HEK293 (cell line): ENCODE measurements around the gene MATCAP1.

Experiments
- CTCF ChIA-PET: fragments of 350-600 bp; formaldehyde crosslinking; extraction: SDS; loops from one replicate; lab custom pipeline; 2021; ENCODE audit warnings: antibody characterized with exemption; lab: Yijun Ruan, JAX
- POLR2A ChIA-PET: fragments of 300-600 bp; formaldehyde crosslinking; extraction: SDS; loops from one replicate; lab custom pipeline; 2020; ENCODE audit warnings: antibody characterized with exemption, inconsistent platforms; lab: Yijun Ruan, JAX
- H3K27ac ChIP-seq: fragments of 200-500 bp; sonication (Bioruptor generic); 2 replicates; pipeline ENCODE4 v1.5.1; 2014; ENCODE audit warnings: low read depth, low read length, control low read depth, inconsistent platforms; ENCODE audit errors: extremely low read depth
- H3K36me3 ChIP-seq, 2 experiments: fragments of 200-500 bp in 1 of 2; sonication (Bioruptor generic) in 1 of 2; 1 replicate in 1 of 2; 2 replicates in 1 of 2; pipeline ENCODE4 v1.5.1; 2014 to 2017; ENCODE audit warnings: inconsistent platforms in 2 of 2, low read length in 2 of 2; ENCODE audit not compliant: control insufficient read depth in 2 of 2, insufficient read depth in 1 of 2
- H3K4me1 ChIP-seq: fragments of 200-500 bp; sonication (Bioruptor generic); 2 replicates; pipeline ENCODE4 v1.5.1; 2014; ENCODE audit warnings: mild to moderate bottlenecking, low read length, inconsistent platforms; ENCODE audit not compliant: control insufficient read depth, insufficient read depth
- H3K4me3 ChIP-seq: 2 replicates; pipeline ENCODE4 v1.5.1; 2011; ENCODE audit warnings: low read depth, mild to moderate bottlenecking, control low read depth, low read length, moderate library complexity
- H3K9me3 ChIP-seq: fragments of 200-500 bp; sonication (Bioruptor generic); 2 replicates; pipeline ENCODE4 v1.5.1; 2014; ENCODE audit warnings: low read depth, low read length, inconsistent platforms; ENCODE audit not compliant: control insufficient read depth, insufficient read depth
- CTCF ChIP-seq: fragments of 450-650 bp; formaldehyde crosslinking; IDR thresholded peaks from 2 replicates; pipeline ENCODE4 v1.5.1; 2016; ENCODE audit warnings: missing biosample characterization, missing genetic modification characterization
- KLF1 ChIP-seq: fragments of 450-650 bp; formaldehyde crosslinking; IDR thresholded peaks from 2 replicates; pipeline ENCODE4 v1.5.1; 2016; ENCODE audit warnings: missing biosample characterization, missing genetic modification characterization
- YY2 ChIP-seq: fragments of 450-650 bp; formaldehyde crosslinking; IDR thresholded peaks from 2 replicates; pipeline ENCODE4 v1.5.1; 2016; ENCODE audit warnings: missing biosample characterization, missing genetic modification characterization
- ZEB2 ChIP-seq: fragments of 450-650 bp; formaldehyde crosslinking; IDR thresholded peaks from 2 replicates; pipeline ENCODE4 v1.5.1; 2016; ENCODE audit warnings: missing biosample characterization, missing genetic modification characterization
- ZFP3 ChIP-seq: fragments of 450-650 bp; formaldehyde crosslinking; IDR thresholded peaks from 2 replicates; pipeline ENCODE4 v1.5.1; 2016; ENCODE audit warnings: low read depth, missing biosample characterization, missing genetic modification characterization
- ZIC2 ChIP-seq: fragments of 450-650 bp; formaldehyde crosslinking; IDR thresholded peaks from 2 replicates; pipeline ENCODE4 v1.5.1; 2016; ENCODE audit warnings: missing biosample characterization, missing genetic modification characterization
- ZNF112 ChIP-seq: fragments of 450-650 bp; formaldehyde crosslinking; IDR thresholded peaks from 2 replicates; pipeline ENCODE4 v1.5.0; 2017; ENCODE audit warnings: missing biosample characterization, missing genetic modification characterization
- ZNF138 ChIP-seq: fragments of 450-650 bp; formaldehyde crosslinking; IDR thresholded peaks from 2 replicates; pipeline ENCODE4 v1.5.1; 2016; ENCODE audit warnings: missing biosample characterization, missing genetic modification characterization, borderline replicate concordance
- ZNF48 ChIP-seq: fragments of 450-650 bp; formaldehyde crosslinking; IDR thresholded peaks from 2 replicates; pipeline ENCODE4 v1.5.1; 2016; ENCODE audit warnings: missing biosample characterization, missing genetic modification characterization
- ZNF513 ChIP-seq: fragments of 450-650 bp; IDR thresholded peaks from 2 replicates; pipeline ENCODE4 v1.5.1; 2018; ENCODE audit warnings: missing biosample characterization, missing genetic modification characterization
- ZNF571 ChIP-seq: fragments of 450-650 bp; formaldehyde crosslinking; IDR thresholded peaks from 2 replicates; pipeline ENCODE4 v1.5.0; 2017; ENCODE audit warnings: missing biosample characterization, missing genetic modification characterization
- ZNF707 ChIP-seq: fragments of 450-650 bp; formaldehyde crosslinking; IDR thresholded peaks from 2 replicates; pipeline ENCODE4 v1.5.1; 2016; ENCODE audit warnings: missing biosample characterization, missing genetic modification characterization
- ZNF747 ChIP-seq: fragments of 450-650 bp; formaldehyde crosslinking; IDR thresholded peaks from 2 replicates; pipeline ENCODE4 v1.5.1; 2016; ENCODE audit warnings: missing biosample characterization, missing genetic modification characterization
- ZNF776 ChIP-seq: fragments of 450-650 bp; formaldehyde crosslinking; IDR thresholded peaks from 2 replicates; pipeline ENCODE4 v1.5.0; 2017; ENCODE audit warnings: missing biosample characterization, missing genetic modification characterization, borderline replicate concordance
- TF ChIP-seq, protein P1 (sequence below): fragments of 450-650 bp; formaldehyde crosslinking; IDR thresholded peaks from 2 replicates; pipeline ENCODE4 v1.5.1; 2016; ENCODE audit warnings: missing biosample characterization, missing genetic modification characterization

The MATCAP1 gene

GRCh38 chr16:67147437-67148140, 36.2 kb downstream of the MATCAP1 start:
- no peak overlapping the region for H3K27ac ChIP-seq
- CTCF ChIA-PET = no interaction called here
- H3K4me1 ChIP-seq = 0 out of 2 replicates have a peak, but pooled peaks cover 3% of the 10 kb centered on the region
- peaks cover 8 to 69% of the 10 kb centered on the region in 2 experiments; a peak in 2 of 3 replicates for H3K36me3 ChIP-seq
- no peaks in the 10 kb centered on the region for H3K9me3 ChIP-seq
- TF ChIP-seq ZNF112 (tag by site-specific recombination) (no peak), YY2 (tag by site-specific recombination) (no peak), ZNF513 (tag by site-specific recombination) (no peak), ZEB2 (tag by site-specific recombination) (no peak)
- POLR2A ChIA-PET = no interaction called here
- no peak overlapping the region for H3K4me3 ChIP-seq

- no peak overlapping the region for H3K27ac ChIP-seq
- no peaks in the 10 kb centered on the region for H3K9me3 ChIP-seq
- H3K4me3 ChIP-seq = no peak overlapping the region
- H3K36me3 ChIP-seq = peaks cover 8 to 78% of the 10 kb centered on the region in 2 experiments; a peak in 2 of 3 replicates
- ChIA-PET POLR2A (no interaction called here), CTCF (interaction anchor here (3.1 kb wide), 1 partner anchor 9 kb away, joined by 10 read pairs; no protein-coding TSS in a partner anchor)
- 0 out of 2 replicates have a peak, but pooled peaks cover 3% of the 10 kb centered on the region for H3K4me1 ChIP-seq
- no peak for TF ChIP-seq ZNF571 (tag by site-specific recombination)
- TF ChIP-seq, protein P1, sequence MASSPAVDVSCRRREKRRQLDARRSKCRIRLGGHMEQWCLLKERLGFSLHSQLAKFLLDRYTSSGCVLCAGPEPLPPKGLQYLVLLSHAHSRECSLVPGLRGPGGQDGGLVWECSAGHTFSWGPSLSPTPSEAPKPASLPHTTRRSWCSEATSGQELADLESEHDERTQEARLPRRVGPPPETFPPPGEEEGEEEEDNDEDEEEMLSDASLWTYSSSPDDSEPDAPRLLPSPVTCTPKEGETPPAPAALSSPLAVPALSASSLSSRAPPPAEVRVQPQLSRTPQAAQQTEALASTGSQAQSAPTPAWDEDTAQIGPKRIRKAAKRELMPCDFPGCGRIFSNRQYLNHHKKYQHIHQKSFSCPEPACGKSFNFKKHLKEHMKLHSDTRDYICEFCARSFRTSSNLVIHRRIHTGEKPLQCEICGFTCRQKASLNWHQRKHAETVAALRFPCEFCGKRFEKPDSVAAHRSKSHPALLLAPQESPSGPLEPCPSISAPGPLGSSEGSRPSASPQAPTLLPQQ (tag by site-specific recombination) = peak; percentile 87
- 0 out of 2 replicates have a peak, but pooled peaks have one; percentile 37 for TF ChIP-seq CTCF (tag by site-specific recombination)
These were observed 37.0 kb downstream of the MATCAP1 start for GRCh38 chr16:67146523-67147357.

GRCh38 chr16:67145746-67146145, 38.0 kb downstream of the MATCAP1 start:
- no peaks in the 10 kb centered on the region for H3K4me1 ChIP-seq
- H3K9me3 ChIP-seq = no peaks in the 10 kb centered on the region
- H3K27ac ChIP-seq = no peak overlapping the region
- CTCF ChIA-PET = interaction anchor here (3.1 kb wide), 1 partner anchor 10 kb away, joined by 10 read pairs; no protein-coding TSS in a partner anchor
- POLR2A ChIA-PET = no interaction called here
- no peak overlapping the region for H3K4me3 ChIP-seq
- peaks cover 8 to 88% of the 10 kb centered on the region in 2 experiments; a peak in 2 of 3 replicates for H3K36me3 ChIP-seq
- TF ChIP-seq ZIC2 (tag by site-specific recombination) (no peak), KLF1 (tag by site-specific recombination) (no peak), ZNF707 (tag by site-specific recombination) (no peak), ZFP3 (no peak), ZNF776 (no peak), ZNF747 (tag by site-specific recombination) (no peak), ZNF138 (no peak), ZNF48 (tag by site-specific recombination) (no peak)
